Mesothelial cell of epicardium (in vitro differentiated cells): ENCODE measurements around the gene ZPLD1. TPM values are rescaled to one million over a fixed set of nuclear protein-coding genes. Genes with fewer than 3 reads are reported as not detected.

Experiments
- DNase-seq, 2 experiments: peaks; one replicate each; pipeline ENCODE4 v3.0.0; 2021; ENCODE audit warnings: low spot score in 2 of 2; ENCODE audit not compliant: unreplicated experiment in 2 of 2
- H3K27ac Mint-ChIP-seq: 2 replicates; pipeline ENCODE4 v1.8.0; 2021; ENCODE audit warnings: mixed read lengths
- H3K27me3 Mint-ChIP-seq: 2 replicates; pipeline ENCODE4 v1.8.0; 2021; ENCODE audit warnings: low read depth, mixed read lengths
- H3K36me3 Mint-ChIP-seq: 2 replicates; pipeline ENCODE4 v1.8.0; 2021; ENCODE audit warnings: mixed read lengths
- H3K4me1 Mint-ChIP-seq: 2 replicates; pipeline ENCODE4 v1.8.0; 2021; ENCODE audit warnings: mixed read lengths
- H3K4me3 Mint-ChIP-seq: 2 replicates; pipeline ENCODE4 v1.8.0; 2021; ENCODE audit warnings: mild to moderate bottlenecking, moderate library complexity, mixed read lengths
- H3K9me3 Mint-ChIP-seq: 2 replicates; pipeline ENCODE4 v1.8.0; 2021; ENCODE audit warnings: mixed read lengths
- CTCF ChIP-seq: fragments of 200-600 bp; sonication (generic); IDR thresholded peaks from one replicate; pipeline ENCODE4 v1.5.0; 2021; ENCODE audit warnings: antibody characterized with exemption; ENCODE audit not compliant: unreplicated experiment
- total RNA-seq: library from RNA; stranded (reverse); gene quantifications from 3 replicates; pipeline ENCODE4 v1.2.1, GENCODE V29; 2021

ZPLD1 gene
- total RNA-seq, 1 donor from 2014 or later, result 0.07 TPM

- H3K36me3 Mint-ChIP-seq, result no peaks in the 10 kb centered on the region
- H3K9me3 Mint-ChIP-seq, result no peaks in the 10 kb centered on the region
- H3K27ac Mint-ChIP-seq, result no peak overlapping the region
- no peaks in the 10 kb centered on the region for H3K4me1 Mint-ChIP-seq
- no peak for TF ChIP-seq CTCF
- H3K4me3 Mint-ChIP-seq, result no peak overlapping the region
- DNase-seq, result no peak
- no peaks in the 10 kb centered on the region for H3K27me3 Mint-ChIP-seq
These were observed 15.1 kb downstream of the ZPLD1 start for GRCh38 chr3:102449930-102450329.

GRCh38 chr3:102450976-102451375 is 16.2 kb downstream of the ZPLD1 start:
- no peak for TF ChIP-seq CTCF
- no peak for DNase-seq
- H3K27ac Mint-ChIP-seq, result no peak overlapping the region
- H3K4me3 Mint-ChIP-seq, result no peak overlapping the region
- H3K27me3 Mint-ChIP-seq, result no peaks in the 10 kb centered on the region
- H3K9me3 Mint-ChIP-seq, result no peaks in the 10 kb centered on the region
- no peaks in the 10 kb centered on the region for H3K36me3 Mint-ChIP-seq
- no peaks in the 10 kb centered on the region for H3K4me1 Mint-ChIP-seq

GRCh38 chr3:102451543-102451942 is 16.7 kb downstream of the ZPLD1 start:
- no peaks in the 10 kb centered on the region for H3K36me3 Mint-ChIP-seq
- no peak for DNase-seq
- H3K4me3 Mint-ChIP-seq, result no peak overlapping the region
- H3K9me3 Mint-ChIP-seq, result no peaks in the 10 kb centered on the region
- H3K27ac Mint-ChIP-seq, result no peak overlapping the region
- TF ChIP-seq CTCF, result no peak
- no peaks in the 10 kb centered on the region for H3K27me3 Mint-ChIP-seq
- no peaks in the 10 kb centered on the region for H3K4me1 Mint-ChIP-seq

GRCh38 chr3:102454181-102454580 is 19.4 kb downstream of the ZPLD1 start:
- no peak for TF ChIP-seq CTCF

GRCh38 chr3:102457644-102458043 is 22.8 kb downstream of the ZPLD1 start:
- no peak for DNase-seq
- H3K4me1 Mint-ChIP-seq, result no peaks in the 10 kb centered on the region
- H3K9me3 Mint-ChIP-seq, result no peaks in the 10 kb centered on the region
- H3K36me3 Mint-ChIP-seq, result no peaks in the 10 kb centered on the region
- peaks cover 3% of the 10 kb centered on the region for H3K27me3 Mint-ChIP-seq
- H3K4me3 Mint-ChIP-seq, result no peak overlapping the region
- H3K27ac Mint-ChIP-seq, result no peak overlapping the region
- TF ChIP-seq CTCF, result no peak

More at GRCh38 chr3:102454181-102454580, 19.4 kb downstream of the ZPLD1 start:
- no peaks in the 10 kb centered on the region for H3K9me3 Mint-ChIP-seq
- no peaks in the 10 kb centered on the region for H3K4me1 Mint-ChIP-seq
- H3K4me3 Mint-ChIP-seq, result no peak overlapping the region
- H3K27ac Mint-ChIP-seq, result no peak overlapping the region
- H3K36me3 Mint-ChIP-seq, result no peaks in the 10 kb centered on the region
- DNase-seq, result no peak
- no peaks in the 10 kb centered on the region for H3K27me3 Mint-ChIP-seq

GRCh38 chr3:102460579-102460978 is 25.8 kb downstream of the ZPLD1 start:
- no peak for TF ChIP-seq CTCF
- no peaks in the 10 kb centered on the region for H3K9me3 Mint-ChIP-seq
- H3K36me3 Mint-ChIP-seq, result no peaks in the 10 kb centered on the region
- H3K27me3 Mint-ChIP-seq, result peaks cover 3% of the 10 kb centered on the region
- no peak for DNase-seq
- no peaks in the 10 kb centered on the region for H3K4me1 Mint-ChIP-seq
- H3K4me3 Mint-ChIP-seq, result no peak overlapping the region
- no peak overlapping the region for H3K27ac Mint-ChIP-seq
